GM10847 (cell line): ENCODE results near the gene CFAP74.

ENCODE experiments used
- POLR2A ChIP-seq: IDR thresholded peaks from 2 replicates; pipeline ENCODE4 v1.6.1; 2011; ENCODE audit not compliant: insufficient read length; ENCODE audit errors: extremely low read depth

The CFAP74 gene

DNA sequence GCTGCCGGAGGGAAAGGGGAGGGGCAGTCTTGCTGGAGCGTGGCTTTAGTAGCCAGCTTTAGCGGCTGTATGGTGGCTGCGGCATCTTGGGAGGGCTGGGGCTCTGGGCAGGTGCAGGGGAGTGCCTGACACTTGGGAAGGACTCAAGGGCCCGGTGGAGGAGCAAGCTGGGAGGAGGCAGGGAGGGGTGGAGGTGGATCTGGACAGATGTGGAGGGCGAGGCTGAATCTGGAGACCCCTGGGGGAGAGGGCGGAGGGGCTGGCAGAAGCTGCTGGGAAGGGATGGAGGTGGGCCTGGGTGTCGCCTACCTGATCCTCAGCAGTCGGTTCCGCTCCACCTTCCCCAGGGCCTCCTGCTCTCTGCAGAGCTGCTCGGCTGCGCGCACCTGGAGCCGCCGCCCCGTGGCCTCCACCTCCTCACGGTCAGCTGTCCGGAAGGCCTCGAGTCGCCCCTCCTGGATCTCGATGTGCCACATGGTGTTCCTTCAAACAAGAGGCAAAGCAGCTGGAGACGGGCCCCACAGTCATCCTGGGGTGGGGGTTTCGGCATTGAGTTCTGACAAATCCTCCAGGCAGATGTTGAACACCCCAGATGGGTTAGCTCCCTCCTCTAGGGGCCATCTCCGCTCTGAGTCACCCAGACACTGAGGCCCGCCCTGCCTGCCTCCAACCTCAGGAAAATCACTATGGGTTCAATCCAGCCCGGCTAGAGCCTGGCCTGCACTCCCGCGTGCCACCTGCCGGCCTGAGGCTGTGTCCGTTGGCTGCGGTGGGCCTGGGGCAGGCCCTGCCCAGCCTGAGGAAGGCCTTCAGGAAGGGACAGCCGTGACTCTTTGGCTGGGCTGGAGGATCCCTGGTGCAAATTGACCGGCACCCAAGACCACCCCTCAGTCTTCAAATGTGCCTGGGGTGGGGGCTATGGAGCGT is 29.6 kb downstream of the CFAP74 start:
- TF ChIP-seq POLR2A: no peak

DNA sequence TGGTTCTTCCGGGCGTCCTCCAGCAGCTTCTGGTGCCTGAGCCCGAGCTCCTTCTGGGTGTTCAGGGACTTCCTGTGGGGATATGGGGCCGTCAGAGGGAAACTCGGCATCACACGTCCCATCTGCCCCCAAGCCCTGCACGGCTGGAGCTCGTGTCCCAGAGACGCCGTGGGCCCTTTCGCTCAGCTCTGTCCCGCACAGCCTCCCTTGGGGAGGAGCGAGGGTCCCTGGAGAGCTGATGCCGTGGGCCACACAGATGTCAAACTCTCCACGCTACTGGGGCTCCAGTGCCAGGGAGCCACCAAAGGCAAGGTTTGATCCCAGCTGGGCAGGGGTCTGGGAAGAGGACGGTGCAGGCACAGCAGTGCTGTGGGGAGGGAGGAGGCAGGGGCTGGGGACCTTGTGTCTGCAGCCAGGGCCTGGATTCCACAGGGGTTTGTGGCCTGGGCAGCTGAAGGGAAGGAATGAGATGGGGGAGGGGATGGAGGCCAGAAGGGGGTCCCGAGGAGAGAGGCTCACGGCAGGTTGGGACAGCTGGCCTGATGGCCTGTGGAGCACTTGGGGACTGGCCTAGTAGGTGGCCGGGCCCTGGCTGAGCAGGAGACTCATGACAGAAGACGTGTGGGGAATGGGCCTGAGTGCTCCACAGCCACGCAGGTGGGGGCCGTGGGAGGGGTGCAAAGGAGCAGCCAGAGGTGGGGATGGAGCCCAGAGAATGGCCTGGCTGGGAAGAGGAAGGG is 30.4 kb downstream of the CFAP74 start:
- TF ChIP-seq POLR2A: no peak

DNA sequence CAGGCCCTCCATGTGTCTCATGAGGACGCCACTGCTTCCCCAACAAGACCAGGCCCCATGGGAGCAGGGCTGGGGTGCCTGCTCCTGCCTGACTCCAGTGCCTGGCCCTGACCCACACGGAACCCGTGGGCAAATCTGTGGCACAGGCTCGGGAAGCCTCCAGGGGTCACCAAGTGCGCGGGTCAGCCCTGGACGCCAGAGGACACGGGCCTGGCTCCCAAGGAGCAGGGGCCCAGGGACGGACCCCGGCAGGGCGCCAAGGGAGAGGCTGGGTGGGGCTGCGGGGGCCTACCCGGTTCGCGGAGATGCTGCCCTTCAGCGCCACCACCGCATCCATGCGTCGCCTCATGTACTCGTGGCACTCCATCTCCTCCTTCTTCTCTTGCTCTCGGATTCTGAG is 31.9 kb downstream of the CFAP74 start:
- no peak for TF ChIP-seq POLR2A

DNA sequence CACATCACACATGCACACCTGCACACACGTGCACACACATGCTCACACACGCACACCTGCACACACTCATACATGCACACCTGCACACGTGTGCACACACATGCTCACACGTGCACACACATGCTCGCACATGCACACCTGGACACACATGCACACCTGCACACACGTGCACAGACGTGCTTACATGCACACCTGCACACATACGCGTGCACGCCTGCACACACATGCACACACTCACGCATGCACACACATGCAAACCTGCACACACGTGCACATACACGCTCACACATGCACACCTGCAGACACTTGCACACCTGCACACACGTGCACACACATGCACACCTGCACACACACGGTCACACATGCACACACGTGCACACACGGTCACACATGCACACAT is 32.6 kb downstream of the CFAP74 start:
- no peak for TF ChIP-seq POLR2A

DNA sequence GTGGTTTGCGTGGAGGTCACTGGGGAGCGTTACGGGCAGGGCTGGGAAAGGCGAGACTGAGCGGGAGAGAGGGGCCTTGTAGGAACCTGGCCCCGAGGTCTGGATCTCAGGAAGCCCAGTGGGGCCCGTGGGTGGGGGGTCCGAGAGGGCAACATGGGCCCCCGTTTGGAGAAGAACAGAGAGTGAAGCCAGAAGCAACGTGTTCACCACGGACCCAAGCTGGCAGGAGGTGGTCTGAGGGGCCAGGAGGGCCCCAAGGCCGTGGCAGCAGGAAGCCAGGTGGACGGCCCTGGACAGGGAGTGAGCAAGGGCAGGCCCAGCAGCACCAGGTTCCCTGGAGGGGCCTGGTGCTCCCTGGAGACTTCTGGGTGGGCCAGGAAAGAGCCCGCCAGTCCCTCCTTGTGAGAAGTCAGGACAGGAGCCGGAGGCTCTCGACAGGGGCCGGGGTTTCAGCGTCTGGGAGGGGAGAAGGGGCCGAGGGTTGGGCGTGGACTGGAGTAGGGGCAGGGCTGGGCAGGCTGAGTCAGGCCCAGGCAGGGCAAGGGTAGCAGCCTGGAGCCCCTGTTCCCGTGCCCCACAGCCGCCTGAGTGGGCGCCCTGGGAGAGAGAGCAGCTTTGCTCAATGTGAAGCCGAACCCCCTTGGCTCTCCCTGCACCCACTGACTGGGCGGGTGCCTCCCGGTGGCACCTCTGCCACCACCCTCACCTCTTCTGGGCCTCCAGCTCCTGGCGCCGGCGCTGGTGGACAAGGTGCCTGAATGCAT is 33.5 kb downstream of the CFAP74 start:
- no peak for TF ChIP-seq POLR2A

DNA sequence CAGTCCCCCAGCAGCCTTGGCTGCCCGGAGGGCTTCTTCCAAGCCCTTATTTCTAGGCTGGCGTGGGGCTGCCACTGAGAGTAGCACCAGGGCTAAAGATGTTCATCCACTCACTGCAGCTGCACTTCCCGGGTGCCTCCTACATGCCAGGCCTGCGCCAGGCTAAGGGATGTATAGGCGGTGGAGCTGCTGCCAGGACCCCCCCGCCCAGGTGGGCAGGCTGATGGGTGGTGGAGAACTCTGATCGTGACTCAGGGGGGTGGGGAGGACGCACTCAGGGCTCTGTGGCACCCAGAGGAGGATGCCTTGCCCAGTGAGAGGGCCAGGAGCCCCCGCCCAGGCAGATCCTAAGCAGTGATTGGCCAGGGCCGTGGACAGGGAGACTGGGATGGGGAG is 34.1 kb downstream of the CFAP74 start:
- TF ChIP-seq POLR2A: no peak

DNA sequence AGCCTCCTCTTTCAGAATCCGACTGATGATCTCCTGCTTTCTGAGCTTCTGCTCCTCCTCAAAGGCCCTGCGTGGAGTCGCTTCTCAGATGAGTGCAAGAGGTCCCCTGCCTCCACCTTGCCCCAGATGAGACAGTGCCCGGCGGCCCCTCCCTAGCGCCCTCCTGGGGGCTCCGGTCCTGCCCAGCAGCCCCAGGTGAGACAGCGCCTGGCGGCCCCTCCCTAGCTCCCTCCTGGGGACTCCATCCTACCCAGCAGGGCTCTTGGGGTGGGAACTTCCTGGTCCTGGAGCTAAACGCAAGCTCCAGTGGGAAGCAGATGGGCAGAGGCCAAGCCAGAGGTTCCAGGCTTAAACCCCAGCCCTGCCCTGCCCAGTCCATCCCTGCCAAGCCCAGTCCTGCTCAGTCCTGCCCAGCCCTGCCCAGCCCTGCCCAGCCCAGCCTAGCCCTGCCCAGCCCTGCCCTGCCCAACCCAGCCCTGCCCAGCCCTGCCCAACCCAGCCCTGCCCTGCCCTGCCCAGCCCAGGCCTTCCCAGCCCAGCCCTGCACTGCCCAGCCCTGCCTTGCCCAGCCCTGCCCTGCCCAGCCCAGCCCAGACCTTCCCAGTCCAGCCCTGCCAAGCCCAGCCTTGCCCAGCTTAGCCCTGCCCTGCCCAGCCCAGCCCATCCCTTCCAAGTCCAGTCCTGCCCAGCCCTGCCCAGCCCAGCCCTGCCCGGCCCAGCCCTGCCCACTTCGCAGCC is 34.6 kb downstream of the CFAP74 start:
- TF ChIP-seq POLR2A: no peak

DNA sequence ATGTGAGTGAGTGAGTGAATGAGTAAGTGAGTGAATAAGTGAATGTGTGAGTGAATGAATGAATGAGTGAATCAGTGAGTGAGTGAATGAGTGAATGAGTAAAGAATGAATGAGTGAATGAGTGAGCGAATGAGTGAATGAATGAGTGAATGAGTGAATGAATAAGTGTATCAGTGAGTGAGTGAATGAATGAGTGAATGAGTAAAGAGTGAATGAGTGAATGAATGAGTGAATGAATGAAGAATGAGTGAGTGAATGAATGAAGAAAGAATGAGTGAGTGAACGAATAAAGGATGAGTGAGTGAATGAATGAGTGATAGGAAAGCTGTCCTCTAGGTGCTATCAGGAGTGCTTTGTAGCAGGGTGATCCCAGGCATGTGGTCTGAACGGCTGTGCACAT is 35.7 kb downstream of the CFAP74 start:
- TF ChIP-seq POLR2A: no peak

DNA sequence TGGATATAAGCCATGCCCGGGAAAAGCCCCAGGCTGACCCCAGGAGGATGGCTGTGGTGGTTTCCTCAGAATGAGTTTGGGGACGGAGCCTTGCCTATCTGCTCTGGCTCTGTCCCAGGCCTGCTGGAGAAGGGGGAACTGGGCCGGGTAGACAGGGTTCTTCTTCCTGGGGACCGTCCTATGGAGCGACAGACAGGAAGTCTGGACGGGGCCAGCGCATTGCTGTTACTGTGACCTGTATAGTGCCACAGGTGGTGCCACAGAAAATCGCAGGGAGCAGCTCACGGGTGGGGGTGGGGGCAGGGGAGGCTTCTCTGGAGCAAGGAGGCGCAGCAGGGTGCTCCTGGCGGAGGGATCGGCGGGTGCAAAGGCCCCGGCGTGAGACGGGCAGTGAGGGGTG is 36.4 kb downstream of the CFAP74 start:
- no peak for TF ChIP-seq POLR2A

DNA sequence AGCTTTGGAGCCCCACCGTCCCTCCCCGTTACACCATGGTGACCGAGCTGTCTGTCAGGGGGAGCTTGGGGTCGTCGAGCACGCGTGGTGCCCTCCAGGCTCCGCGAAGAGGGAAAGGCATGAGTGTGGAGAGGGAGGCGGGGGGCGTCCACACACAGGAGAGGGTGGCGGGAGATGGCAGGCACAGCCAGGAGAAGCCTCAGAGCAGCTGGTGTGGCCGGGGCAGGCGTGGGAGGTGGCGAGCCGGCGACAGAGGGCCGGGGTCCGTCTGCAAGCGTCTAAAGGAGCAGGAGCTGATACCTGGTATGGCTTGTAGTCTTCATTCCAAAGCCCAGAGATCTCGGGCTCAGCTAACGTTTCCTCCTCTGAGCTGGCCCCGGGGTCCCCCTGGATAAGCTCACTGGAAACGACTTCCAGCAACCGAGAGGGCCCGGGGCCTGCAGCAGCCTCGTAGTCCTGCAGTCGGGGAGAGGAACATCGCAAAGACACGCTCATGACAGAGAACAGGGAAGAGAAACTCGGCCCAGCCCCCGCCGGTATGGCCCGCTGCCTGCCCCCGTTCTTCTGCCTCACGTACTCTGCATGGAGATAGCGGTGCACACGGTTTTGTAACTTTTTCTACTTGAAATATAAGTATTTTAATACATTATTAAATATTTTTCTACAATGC is 37.4 kb downstream of the CFAP74 start:
- no peak for TF ChIP-seq POLR2A

DNA sequence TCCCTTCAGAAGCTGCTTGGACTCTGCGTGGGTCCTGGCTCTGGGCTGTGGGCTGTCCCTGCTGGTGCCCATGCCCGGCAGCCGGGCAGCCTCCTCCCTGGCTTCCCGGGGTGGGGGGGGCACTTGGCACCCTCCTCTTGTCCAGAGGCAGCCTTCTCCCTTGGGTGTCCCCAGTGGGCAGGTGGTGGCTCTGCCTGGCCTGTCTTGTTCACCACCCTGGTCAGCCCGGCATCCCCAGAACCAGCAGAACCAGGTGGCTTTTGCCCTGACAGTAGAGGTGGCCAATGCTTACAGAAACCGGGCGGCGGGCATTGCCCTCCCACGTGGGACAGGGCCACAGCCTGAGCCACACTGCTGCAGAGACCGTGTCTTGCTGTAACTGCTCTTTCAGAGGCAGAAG is 38.0 kb downstream of the CFAP74 start:
- no peak for TF ChIP-seq POLR2A

DNA sequence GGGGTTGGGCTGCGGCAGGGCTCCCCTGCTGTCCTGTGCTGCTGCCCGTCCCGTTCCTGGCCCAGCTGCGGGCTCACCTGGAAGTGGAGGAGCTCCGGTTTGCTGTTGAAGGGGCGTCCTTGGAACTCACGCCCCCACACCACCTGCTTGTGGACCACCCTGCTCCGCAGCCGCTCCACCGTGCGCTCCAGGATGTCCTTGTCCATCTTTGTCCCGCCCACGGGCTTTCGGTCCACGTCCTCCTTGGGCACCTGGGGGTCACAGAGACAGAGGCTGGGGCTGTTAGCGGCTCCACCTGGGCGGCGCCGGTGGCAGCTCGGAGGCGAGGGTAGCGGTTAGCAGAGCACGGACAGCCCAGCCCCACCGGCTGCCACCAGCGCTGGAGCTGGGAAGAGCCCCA is 38.8 kb downstream of the CFAP74 start:
- TF ChIP-seq POLR2A: no peak

DNA sequence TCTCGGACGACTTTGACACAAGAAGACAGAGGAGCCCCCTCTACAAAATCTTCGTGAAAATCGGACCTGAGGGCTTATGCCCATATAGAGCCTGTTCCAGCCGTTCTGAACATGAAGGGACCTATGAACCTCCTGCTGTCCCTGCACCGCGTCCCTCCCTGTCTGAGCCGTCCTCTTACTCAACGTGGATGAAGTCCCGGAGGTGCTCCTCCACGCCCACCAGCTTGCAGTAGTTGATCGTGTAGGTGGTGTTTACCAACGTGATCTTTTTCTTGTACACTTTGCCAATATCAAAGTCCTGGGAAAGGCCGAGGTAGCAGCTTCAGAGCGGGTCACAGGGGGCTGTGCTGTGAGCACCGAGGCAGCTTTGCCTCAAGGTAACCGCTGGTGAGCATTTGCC is 40.0 kb downstream of the CFAP74 start:
- TF ChIP-seq POLR2A: no peak

DNA sequence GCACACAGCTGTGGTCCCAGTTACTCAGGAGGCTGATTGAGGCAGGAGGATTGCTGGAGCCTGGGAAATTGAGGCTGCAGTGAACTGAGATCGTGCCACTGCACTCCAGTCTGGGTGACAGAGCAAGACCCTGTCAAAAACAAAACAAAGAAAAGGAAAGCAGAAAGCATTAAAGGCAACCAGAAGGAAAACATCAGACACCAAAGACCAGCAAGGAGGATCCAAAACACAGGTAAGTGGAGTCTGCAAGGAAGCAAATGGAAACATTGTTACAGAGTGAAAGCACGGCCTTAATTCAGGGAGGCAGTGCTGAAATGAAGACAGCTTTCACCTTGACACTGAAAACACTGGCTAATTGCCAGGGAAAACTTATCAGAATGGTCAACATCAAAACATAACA is 40.8 kb downstream of the CFAP74 start:
- TF ChIP-seq POLR2A: no peak

DNA sequence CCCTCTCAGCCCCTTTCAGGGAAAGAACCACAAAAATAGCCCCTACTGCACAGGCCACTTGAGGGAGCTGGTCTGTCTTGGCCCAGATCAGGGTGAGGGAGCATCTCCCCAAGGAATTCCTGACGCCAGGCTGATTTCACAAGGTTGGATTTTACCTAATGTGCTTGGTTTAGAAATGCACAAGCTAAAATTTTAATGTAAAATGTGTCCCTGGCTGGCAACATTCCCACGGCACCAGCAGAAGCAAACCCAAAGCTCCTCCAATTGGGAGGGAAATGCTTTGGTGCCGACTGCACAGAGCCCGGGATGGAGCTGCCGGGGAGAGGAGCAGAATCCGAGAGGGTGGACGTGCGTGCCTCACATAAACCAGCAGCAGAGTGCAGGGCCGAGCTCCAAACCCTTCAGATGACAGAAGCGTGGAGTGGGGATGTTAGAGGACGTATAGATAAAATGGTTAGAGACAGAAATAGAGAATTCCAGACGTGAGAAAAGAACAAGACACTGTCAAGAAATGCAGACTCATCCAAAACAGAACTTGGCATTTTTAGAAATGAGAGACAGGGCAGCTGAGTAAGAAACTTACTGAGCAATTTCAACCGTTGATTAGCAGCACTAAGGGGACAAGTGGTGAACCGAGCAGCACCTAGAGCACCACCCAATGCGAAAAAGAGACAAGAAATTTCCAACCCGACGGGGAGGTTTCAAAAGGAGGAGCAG is 42.9 kb downstream of the CFAP74 start:
- TF ChIP-seq POLR2A: no peak
